Tibial artery (tissue), 4 donors: ENCODE results near the gene SURF6.
"Not testable (repeated sequence)": the region's sequence is repeated elsewhere in the genome, so short reads cannot be mapped to it uniquely, and the experiment has no call there.

Source experiments
- DNase-seq, 2 donors: peaks; one replicate each; pipeline ENCODE4 v3.0.0-alpha.2; 2019
- H3K27ac ChIP-seq, 2 donors: fragments of 200-600 bp; sonication (generic) in 1 of 2; 1 replicate in 1 of 2; 2 replicates in 1 of 2; pipeline ENCODE4 v1.5.1; 2018 to 2019; ENCODE audit warnings: mild to moderate bottlenecking in 1 of 2
- H3K27me3 ChIP-seq, 2 donors: fragments of 200-600 bp; sonication (generic) in 1 of 2; one replicate each; pipeline versions ENCODE4 v1.5.1 to v1.6.0; 2016 to 2019
- H3K36me3 ChIP-seq, 3 donors: fragments of 200-600 bp; sonication (generic) in 2 of 3; one replicate each; pipeline ENCODE4 v1.5.1; 2016 to 2019; ENCODE audit warnings: mild to moderate bottlenecking in 2 of 3
- H3K4me1 ChIP-seq, 4 donors: fragments of 200-600 bp; sonication (generic) in 2 of 4; 1 replicate in 3 of 4; 2 replicates in 1 of 4; pipeline ENCODE4 v1.5.1; 2016 to 2019
- H3K4me3 ChIP-seq, 2 donors: fragments of 200-600 bp; sonication (generic) in 1 of 2; 1 replicate in 1 of 2; 2 replicates in 1 of 2; pipeline ENCODE4 v1.5.1; 2018 to 2019; ENCODE audit warnings: mild to moderate bottlenecking in 2 of 2
- H3K9me3 ChIP-seq, 3 donors: fragments of 200-600 bp; sonication (generic) in 1 of 3; one replicate each; pipeline ENCODE4 v1.5.1; 2016 to 2019
- CTCF ChIP-seq, 2 experiments: fragments of 200-600 bp in 1 of 2; fragments of 450-650 bp in 1 of 2; IDR thresholded peaks; one replicate each; pipeline ENCODE4 v1.5.1; 2017 to 2019; ENCODE audit warnings: antibody characterized with exemption in 2 of 2, mild to moderate bottlenecking in 1 of 2, moderate library complexity in 1 of 2
- intact Hi-C: fragments of 100-400 bp; cut with DNase I; formaldehyde crosslinking; loops from one replicate; pipeline ENCODE4 v1.15.0; 2023; ENCODE audit warnings: low total_unique reads

Gene SURF6

GRCh38 chr9:133294257-133294656, 41.7 kb downstream of the SURF6 start:
- DNase-seq = no peak
- Histone ChIP-seq H3K4me1 (no peaks in the 10 kb centered on the region), H3K27me3 (peaks cover 0 to 25% of the 10 kb centered on the region in 2 donors), H3K4me3 (no peak overlapping the region), H3K36me3 (no peaks in the 10 kb centered on the region), H3K27ac (no peak overlapping the region), H3K9me3 (peaks cover 0 to 5% (median 0%) of the 10 kb centered on the region in 3 donors)
- intact Hi-C loops = no loop called here
- TF ChIP-seq CTCF (IDR thresholded peaks at IDR 0.05) = no peak

- no peak for DNase-seq
- peaks cover 0 to 5% (median 0%) of the 10 kb centered on the region in 3 donors for H3K9me3 ChIP-seq
- intact Hi-C loops = no loop called here
- no peak overlapping the region for H3K27ac ChIP-seq
- no peak for TF ChIP-seq CTCF (IDR thresholded peaks at IDR 0.05)
- H3K4me3 ChIP-seq = no peak overlapping the region
- H3K36me3 ChIP-seq = no peaks in the 10 kb centered on the region
- no peaks in the 10 kb centered on the region for H3K4me1 ChIP-seq
- H3K27me3 ChIP-seq = peaks cover 0 to 12% of the 10 kb centered on the region in 2 donors
These were observed 45.2 kb downstream of the SURF6 start for GRCh38 chr9:133290751-133291302.

- no peak overlapping the region for H3K27ac ChIP-seq
- H3K4me3 ChIP-seq = no peak overlapping the region
- no peaks in the 10 kb centered on the region for H3K36me3 ChIP-seq
- peaks cover 0 to 5% of the 10 kb centered on the region in 2 donors for H3K27me3 ChIP-seq
- no peak for TF ChIP-seq CTCF (IDR thresholded peaks at IDR 0.05)
- intact Hi-C loops = no loop called here
- DNase-seq = no peak
- H3K9me3 ChIP-seq = peaks cover 0 to 5% (median 0%) of the 10 kb centered on the region in 3 donors
- H3K4me1 ChIP-seq = no peaks in the 10 kb centered on the region
These were observed 49.5 kb downstream of the SURF6 start for GRCh38 chr9:133286523-133286922.

- DNase-seq = no peak
- no peak overlapping the region for H3K4me3 ChIP-seq
- TF ChIP-seq CTCF (IDR thresholded peaks at IDR 0.05) = no peak
- H3K27me3 ChIP-seq = peaks cover 0 to 5% of the 10 kb centered on the region in 2 donors
- H3K9me3 ChIP-seq = no peaks in the 10 kb centered on the region
- no peaks in the 10 kb centered on the region for H3K36me3 ChIP-seq
- H3K4me1 ChIP-seq = no peaks in the 10 kb centered on the region
- intact Hi-C loops = no loop called here
- H3K27ac ChIP-seq = no peak overlapping the region
These were observed 50.7 kb downstream of the SURF6 start for GRCh38 chr9:133285252-133285775.

DNA sequence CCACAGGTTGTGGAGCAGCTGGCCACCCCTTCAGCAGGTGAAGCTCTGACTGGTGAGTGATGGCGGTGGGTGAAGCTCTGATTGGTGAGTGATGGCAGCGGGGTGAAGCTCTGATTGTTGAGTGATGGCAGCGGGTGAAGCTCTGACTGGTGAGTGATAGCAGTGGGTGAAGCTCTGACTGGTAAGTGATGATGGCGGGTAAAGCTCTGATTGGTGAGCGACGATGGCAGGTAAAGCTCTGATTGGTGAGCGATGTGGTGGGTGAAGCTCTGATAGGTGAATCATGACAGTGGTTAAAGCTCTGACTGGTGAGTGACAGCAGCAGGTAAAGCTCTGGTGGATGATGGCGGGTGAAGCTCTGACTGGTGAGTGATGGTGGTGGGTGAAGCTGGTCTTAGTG, 51.6 kb downstream of the SURF6 start:
- Histone ChIP-seq H3K27me3 (peaks cover 0 to 5% of the 10 kb centered on the region in 2 donors), H3K9me3 (no peaks in the 10 kb centered on the region), H3K4me3 (no peak overlapping the region), H3K4me1 (no peaks in the 10 kb centered on the region), H3K36me3 (no peaks in the 10 kb centered on the region), H3K27ac (no peak overlapping the region)
- no peak for DNase-seq
- no peak for TF ChIP-seq CTCF (IDR thresholded peaks at IDR 0.05)
- intact Hi-C loops = no loop called here

- DNase-seq, H3K27ac ChIP-seq, H3K4me3 ChIP-seq, H3K9me3 ChIP-seq, H3K4me1 ChIP-seq, intact Hi-C loops, H3K36me3 ChIP-seq: not testable (repeated sequence)
- H3K27me3 ChIP-seq = peaks cover 0 to 11% of the 10 kb centered on the region in 2 donors
These were observed 52.5 kb downstream of the SURF6 start for GRCh38 chr9:133283255-133284032.
